Measurements from ENCODE around the gene KRTAP10-8.

Gene KRTAP10-8

GRCh38 chr21:44581158-44581557 lies 30.7 kb upstream of the KRTAP10-8 start:
- TF ChIP-seq CTCF (IDR thresholded peaks at IDR 0.05; ENCODE audit: low read depth, low read length, poor library complexity, severe bottlenecking) = no peak
- no peak for TF ChIP-seq EZH2phosphoT487 (IDR thresholded peaks at IDR 0.05; ENCODE audit: borderline replicate concordance, low read length)
- Histone ChIP-seq H3K27ac (ENCODE audit: low read depth, low read length) (no peak overlapping the region), H3K9me2 (replicated peaks; ENCODE audit: control insufficient read depth, low read length) (no peaks in the 10 kb centered on the region), H3F3A (ENCODE audit: control insufficient read depth, insufficient read depth) (no peaks in the 10 kb centered on the region), H3K27me3 (ENCODE audit: control insufficient read depth, low read length) (no peaks in the 10 kb centered on the region), H3K9me3 (ENCODE audit: control insufficient read depth, insufficient read depth, low read length) (peaks cover 13% of the 10 kb centered on the region; the same call in 1 of the 2 replicates), H3K79me2 (ENCODE audit: control insufficient read depth, low read length) (no peaks in the 10 kb centered on the region), H3K4me3 (ENCODE audit: low read length) (no peak overlapping the region), H3K36me3 (ENCODE audit: control insufficient read depth, low read length) (no peaks in the 10 kb centered on the region), H4K20me1 (ENCODE audit: control insufficient read depth, insufficient read depth, low read depth, low read length) (no peaks in the 10 kb centered on the region), H3K4me2 (ENCODE audit: low read length) (no peak overlapping the region), H3K4me1 (ENCODE audit: control insufficient read depth, low read length) (no peaks in the 10 kb centered on the region)

GRCh38 chr21:44582055-44582454 lies 29.8 kb upstream of the KRTAP10-8 start:
- Histone ChIP-seq H4K20me1 (ENCODE audit: control insufficient read depth, insufficient read depth, low read depth, low read length) (no peaks in the 10 kb centered on the region), H3K4me2 (ENCODE audit: low read length) (no peak overlapping the region)

DNA sequence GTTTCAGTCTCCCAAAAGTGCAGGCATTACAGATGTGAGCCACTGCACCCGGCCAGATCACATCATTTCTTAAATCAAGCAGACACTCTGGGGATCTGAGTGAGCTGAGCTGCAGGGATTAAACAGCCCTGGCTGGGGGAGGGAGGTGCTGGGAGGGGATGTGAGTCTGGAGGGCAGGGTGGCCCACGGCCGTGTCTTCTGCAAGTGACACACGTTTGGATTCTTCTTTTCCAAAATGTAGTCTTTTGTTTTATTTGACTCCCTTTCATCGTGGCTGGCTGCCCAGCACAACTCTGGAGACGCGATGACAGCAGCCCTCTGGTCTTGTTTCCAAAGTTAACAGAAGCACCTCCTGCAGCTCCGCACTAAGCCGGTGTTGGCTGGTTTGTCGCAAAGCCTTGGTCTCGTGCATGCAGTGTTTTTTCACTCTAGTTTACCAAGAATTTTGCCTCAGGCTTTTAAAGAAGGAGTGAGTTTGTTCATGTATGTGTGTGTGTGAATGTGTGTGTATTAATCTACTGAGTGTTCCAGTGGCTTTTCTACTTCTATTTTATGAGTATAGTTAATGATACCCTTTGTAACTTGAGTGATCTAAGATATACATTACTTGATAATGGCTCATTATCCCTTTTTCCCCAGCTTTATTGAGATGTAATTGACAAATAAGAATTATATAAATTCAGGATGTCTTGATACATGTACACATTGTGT lies 28.6 kb upstream of the KRTAP10-8 start:
- Histone ChIP-seq H3K36me3 (ENCODE audit: control insufficient read depth, low read length) (no peaks in the 10 kb centered on the region), H3K4me2 (ENCODE audit: low read length) (no peak overlapping the region), H3F3A (ENCODE audit: control insufficient read depth, insufficient read depth) (no peaks in the 10 kb centered on the region), H3K9me3 (ENCODE audit: control insufficient read depth, insufficient read depth, low read length) (peaks cover 10% of the 10 kb centered on the region; the same call in 1 of the 2 replicates), H3K4me3 (ENCODE audit: low read length) (no peak overlapping the region), H3K27ac (ENCODE audit: low read depth, low read length) (no peak overlapping the region), H3K4me1 (ENCODE audit: control insufficient read depth, low read length) (no peaks in the 10 kb centered on the region), H3K27me3 (ENCODE audit: control insufficient read depth, low read length) (no peaks in the 10 kb centered on the region), H4K20me1 (ENCODE audit: control insufficient read depth, insufficient read depth, low read depth, low read length) (no peaks in the 10 kb centered on the region), H3K9me2 (replicated peaks; ENCODE audit: control insufficient read depth, low read length) (no peaks in the 10 kb centered on the region), H3K79me2 (ENCODE audit: control insufficient read depth, low read length) (no peaks in the 10 kb centered on the region)
- no peak for TF ChIP-seq EZH2phosphoT487 (IDR thresholded peaks at IDR 0.05; ENCODE audit: borderline replicate concordance, low read length)
- TF ChIP-seq CTCF (IDR thresholded peaks at IDR 0.05; ENCODE audit: low read depth, low read length, poor library complexity, severe bottlenecking) = no peak

More at GRCh38 chr21:44582055-44582454, 29.8 kb upstream of the KRTAP10-8 start:
- Histone ChIP-seq H3K36me3 (ENCODE audit: control insufficient read depth, low read length) (no peaks in the 10 kb centered on the region), H3F3A (ENCODE audit: control insufficient read depth, insufficient read depth) (no peaks in the 10 kb centered on the region), H3K4me1 (ENCODE audit: control insufficient read depth, low read length) (no peaks in the 10 kb centered on the region), H3K27ac (ENCODE audit: low read depth, low read length) (no peak overlapping the region), H3K27me3 (ENCODE audit: control insufficient read depth, low read length) (no peaks in the 10 kb centered on the region), H3K79me2 (ENCODE audit: control insufficient read depth, low read length) (no peaks in the 10 kb centered on the region), H3K9me3 (ENCODE audit: control insufficient read depth, insufficient read depth, low read length) (peaks cover 13% of the 10 kb centered on the region; the same call in 1 of the 2 replicates), H3K9me2 (replicated peaks; ENCODE audit: control insufficient read depth, low read length) (no peaks in the 10 kb centered on the region), H3K4me3 (ENCODE audit: low read length) (no peak overlapping the region)
- TF ChIP-seq CTCF (IDR thresholded peaks at IDR 0.05; ENCODE audit: low read depth, low read length, poor library complexity, severe bottlenecking) (no peak), EZH2phosphoT487 (IDR thresholded peaks at IDR 0.05; ENCODE audit: borderline replicate concordance, low read length) (no peak)
